ENCODE data around the gene RIMBP2. TPM values are rescaled to one million over a fixed set of nuclear protein-coding genes. Genes with fewer than 3 reads are reported as not detected.

The RIMBP2 gene
- total RNA-seq, 1 donor from 2014 or later: 20.5 TPM

DNA sequence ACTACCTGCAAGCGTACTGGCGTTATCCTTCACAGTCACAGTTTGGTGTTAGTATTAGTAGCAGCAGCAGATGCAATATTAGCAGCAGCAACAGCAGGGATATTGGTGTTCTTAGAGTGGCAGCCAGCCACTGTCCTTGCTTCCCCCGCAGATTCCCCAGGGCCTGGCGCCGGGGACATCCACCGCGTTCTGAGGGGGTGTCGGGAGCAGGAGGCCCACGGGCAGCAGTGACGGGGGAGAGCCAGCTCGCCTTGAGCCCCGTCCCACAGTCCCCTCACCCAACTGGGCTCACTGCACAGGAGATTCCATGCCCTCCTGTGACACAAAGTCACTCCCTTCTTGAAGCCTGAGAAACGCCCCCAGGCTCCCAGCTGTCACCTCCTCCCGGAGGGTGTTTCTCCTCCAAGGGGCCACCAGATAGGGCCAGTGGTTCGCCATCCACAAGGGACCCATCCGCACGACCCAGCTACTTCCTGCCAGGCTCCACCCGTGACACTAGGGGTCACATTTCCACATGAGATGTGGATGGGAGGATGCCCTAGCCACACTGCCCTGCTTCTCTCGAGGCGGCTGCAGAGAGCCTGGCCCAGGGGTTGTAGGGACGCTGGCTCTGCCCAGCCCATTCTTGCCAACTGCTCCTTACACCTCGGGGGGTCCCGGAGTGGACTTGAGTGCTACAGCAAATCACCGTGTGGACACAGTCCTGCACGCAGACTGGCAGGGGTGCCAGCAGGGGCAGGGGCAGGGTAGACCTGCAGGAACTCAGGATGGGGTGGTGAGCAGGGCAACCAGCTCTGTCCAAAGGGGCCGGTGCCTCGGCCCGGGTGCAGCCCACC lies 255.3 kb downstream of the RIMBP2 start:
- Mint-ChIP-seq H3K9me3 (ENCODE audit: unreplicated experiment) (peaks cover 12% of the 10 kb centered on the region), H3K4me1 (ENCODE audit: low read depth, unreplicated experiment) (peaks cover 3% of the 10 kb centered on the region), H3K4me3 (ENCODE audit: unreplicated experiment) (no peak overlapping the region), H3K36me3 (ENCODE audit: unreplicated experiment) (no peaks in the 10 kb centered on the region), H3K27ac (ENCODE audit: unreplicated experiment) (no peak overlapping the region), H3K27me3 (ENCODE audit: unreplicated experiment) (peaks cover 6% of the 10 kb centered on the region)
- no peak for DNase-seq
- TF ChIP-seq, protein P1, sequence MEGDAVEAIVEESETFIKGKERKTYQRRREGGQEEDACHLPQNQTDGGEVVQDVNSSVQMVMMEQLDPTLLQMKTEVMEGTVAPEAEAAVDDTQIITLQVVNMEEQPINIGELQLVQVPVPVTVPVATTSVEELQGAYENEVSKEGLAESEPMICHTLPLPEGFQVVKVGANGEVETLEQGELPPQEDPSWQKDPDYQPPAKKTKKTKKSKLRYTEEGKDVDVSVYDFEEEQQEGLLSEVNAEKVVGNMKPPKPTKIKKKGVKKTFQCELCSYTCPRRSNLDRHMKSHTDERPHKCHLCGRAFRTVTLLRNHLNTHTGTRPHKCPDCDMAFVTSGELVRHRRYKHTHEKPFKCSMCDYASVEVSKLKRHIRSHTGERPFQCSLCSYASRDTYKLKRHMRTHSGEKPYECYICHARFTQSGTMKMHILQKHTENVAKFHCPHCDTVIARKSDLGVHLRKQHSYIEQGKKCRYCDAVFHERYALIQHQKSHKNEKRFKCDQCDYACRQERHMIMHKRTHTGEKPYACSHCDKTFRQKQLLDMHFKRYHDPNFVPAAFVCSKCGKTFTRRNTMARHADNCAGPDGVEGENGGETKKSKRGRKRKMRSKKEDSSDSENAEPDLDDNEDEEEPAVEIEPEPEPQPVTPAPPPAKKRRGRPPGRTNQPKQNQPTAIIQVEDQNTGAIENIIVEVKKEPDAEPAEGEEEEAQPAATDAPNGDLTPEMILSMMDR (IDR thresholded peaks at IDR 0.05; ENCODE audit: partially characterized antibody, unreplicated experiment): no peak

DNA sequence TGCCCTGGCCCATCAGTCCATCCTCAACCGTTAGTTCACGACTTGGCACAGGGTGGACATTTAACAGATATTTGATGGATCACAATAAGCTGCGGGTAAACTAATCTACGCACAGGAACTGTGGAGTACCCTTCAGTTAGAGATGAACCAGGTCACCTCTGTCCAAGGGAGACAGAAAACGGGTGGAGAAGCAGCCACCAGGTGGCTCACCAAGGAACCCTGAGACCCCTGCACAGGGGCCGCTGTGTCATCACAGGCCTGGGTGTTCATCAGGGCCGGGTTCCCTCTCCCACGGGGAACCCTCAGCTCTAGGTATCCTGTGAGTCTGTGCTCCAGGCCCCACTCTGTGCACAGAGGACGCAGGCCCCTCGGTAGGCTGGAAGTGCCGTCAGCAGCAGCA lies 256.2 kb downstream of the RIMBP2 start:
- H3K27me3 Mint-ChIP-seq (ENCODE audit: unreplicated experiment): peaks cover 6% of the 10 kb centered on the region
- no peak overlapping the region for H3K4me3 Mint-ChIP-seq (ENCODE audit: unreplicated experiment)
- TF ChIP-seq, protein P1 (IDR thresholded peaks at IDR 0.05; ENCODE audit: partially characterized antibody, unreplicated experiment): no peak
- H3K9me3 Mint-ChIP-seq (ENCODE audit: unreplicated experiment): peaks cover 12% of the 10 kb centered on the region
- no peak overlapping the region for H3K27ac Mint-ChIP-seq (ENCODE audit: unreplicated experiment)
- H3K36me3 Mint-ChIP-seq (ENCODE audit: unreplicated experiment): no peaks in the 10 kb centered on the region
- H3K4me1 Mint-ChIP-seq (ENCODE audit: low read depth, unreplicated experiment): peaks cover 3% of the 10 kb centered on the region
- DNase-seq: no peak

DNA sequence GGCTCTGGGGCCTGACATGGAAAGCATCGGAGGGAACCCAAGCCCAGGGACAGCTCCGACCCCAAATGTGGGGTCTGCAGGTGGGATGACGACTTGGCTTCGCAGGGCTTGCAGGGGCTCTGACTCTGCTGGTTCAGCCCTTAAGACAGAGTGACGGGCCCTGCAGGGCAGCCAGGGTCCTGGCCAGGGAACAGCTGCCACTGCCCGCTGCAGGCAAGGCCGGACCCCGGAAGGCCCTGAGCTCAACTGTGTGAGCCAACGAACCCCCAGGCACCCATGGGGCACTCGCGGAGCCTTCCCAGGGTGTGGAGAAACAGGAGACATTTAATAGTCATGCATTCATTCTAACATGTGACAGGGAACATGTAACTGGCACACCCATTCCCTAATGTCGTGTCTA lies 257.8 kb downstream of the RIMBP2 start:
- H3K27ac Mint-ChIP-seq (ENCODE audit: unreplicated experiment): no peak overlapping the region
- H3K4me3 Mint-ChIP-seq (ENCODE audit: unreplicated experiment): no peak overlapping the region
- no peak for DNase-seq
- TF ChIP-seq, protein P1 (IDR thresholded peaks at IDR 0.05; ENCODE audit: partially characterized antibody, unreplicated experiment): no peak
- peaks cover 11% of the 10 kb centered on the region for H3K9me3 Mint-ChIP-seq (ENCODE audit: unreplicated experiment)
- H3K27me3 Mint-ChIP-seq (ENCODE audit: unreplicated experiment): peaks cover 4% of the 10 kb centered on the region
- H3K4me1 Mint-ChIP-seq (ENCODE audit: low read depth, unreplicated experiment): no peaks in the 10 kb centered on the region
- no peaks in the 10 kb centered on the region for H3K36me3 Mint-ChIP-seq (ENCODE audit: unreplicated experiment)

DNA sequence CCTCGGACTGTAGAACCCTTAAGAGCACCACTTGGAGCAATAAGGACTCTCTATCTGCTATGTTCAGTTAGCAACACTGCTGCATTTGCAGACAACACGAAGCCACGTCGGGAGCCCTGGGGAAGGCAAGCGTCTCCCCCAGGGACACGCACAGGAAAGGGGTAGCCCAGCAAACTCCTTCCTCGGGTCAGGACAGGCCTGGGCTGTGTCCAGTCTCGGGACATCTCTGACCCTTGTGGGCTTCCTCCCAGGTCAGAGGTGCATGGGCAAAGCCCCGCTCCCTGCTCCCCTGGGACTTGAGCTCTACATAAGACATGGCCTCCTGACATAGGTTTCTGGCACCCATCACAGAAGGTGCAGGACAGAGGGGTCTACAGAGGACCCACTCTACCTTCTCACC lies 258.9 kb downstream of the RIMBP2 start:
- TF ChIP-seq, protein P1 (IDR thresholded peaks at IDR 0.05; ENCODE audit: partially characterized antibody, unreplicated experiment): no peak
- H3K27me3 Mint-ChIP-seq (ENCODE audit: unreplicated experiment): peaks cover 4% of the 10 kb centered on the region
- H3K4me1 Mint-ChIP-seq (ENCODE audit: low read depth, unreplicated experiment): no peaks in the 10 kb centered on the region
- no peaks in the 10 kb centered on the region for H3K36me3 Mint-ChIP-seq (ENCODE audit: unreplicated experiment)
- no peak for DNase-seq
- H3K4me3 Mint-ChIP-seq (ENCODE audit: unreplicated experiment): no peak overlapping the region
- no peak overlapping the region for H3K27ac Mint-ChIP-seq (ENCODE audit: unreplicated experiment)
- peaks cover 10% of the 10 kb centered on the region for H3K9me3 Mint-ChIP-seq (ENCODE audit: unreplicated experiment)

Data from glutamatergic neuron (in vitro differentiated cells).